PC-9 (cell line): ENCODE data around the gene ENG.

Experiments used
- CTCF ChIP-seq: fragments of 200-600 bp; sonication (generic); conservative IDR thresholded peaks from 2 replicates; pipeline ENCODE4 v1.6.1; 2017; ENCODE audit warnings: mixed run types, antibody characterized with exemption, mild to moderate bottlenecking, moderate library complexity
- EZH2 ChIP-seq: fragments of 200-600 bp; sonication (generic); IDR thresholded peaks from 2 replicates; pipeline ENCODE4 v1.8.0; 2017; ENCODE audit warnings: antibody characterized with exemption, low read depth

GRCh38 chr9:127890053-127890452 is 35.6 kb upstream of the ENG start:
- no peak for TF ChIP-seq CTCF
- TF ChIP-seq EZH2: no peak
